Pancreas (tissue), 10 donors: Measurements from ENCODE around the gene GALM. TPM values are rescaled to one million over a fixed set of nuclear protein-coding genes. Genes with fewer than 3 reads are reported as not detected.
"Not testable (repeated sequence)": the region's sequence is repeated elsewhere in the genome, so short reads cannot be mapped to it uniquely, and the experiment has no call there.

Experiments
- ATAC-seq, 4 donors: fragments of 200-7000 bp; cut with Tn5 transposase; one replicate each; pipeline versions ENCODE4 v1.8.0 to v1.9.1; 2020; ENCODE audit warnings: mild to moderate bottlenecking in 4 of 4, moderate library complexity in 4 of 4
- DNase-seq, 6 donors: peaks; one replicate each; pipeline ENCODE4 v3.0.0-alpha.2; 2020
- FAIRE-seq: peaks from 2 replicates; lab custom pipeline; 2012; peaks lifted over from hg19 to GRCh38; lab: Jason Lieb, UNC
- H3K27ac ChIP-seq, 4 donors: fragments of 200-600 bp; sonication (generic); 1 replicate in 3 of 4; 2 replicates in 1 of 4; pipeline versions ENCODE4 v1.5.0 to v1.8.0; 2020
- H3K27me3 ChIP-seq, 4 donors: fragments of 200-600 bp; one replicate each; pipeline ENCODE4 v1.8.0; 2021
- H3K36me3 ChIP-seq, 3 donors: fragments of 200-600 bp; sonication (generic) in 1 of 3; one replicate each; pipeline versions ENCODE4 v1.5.0 to v1.8.0; 2020 to 2021
- H3K4me1 ChIP-seq, 3 donors: fragments of 200-600 bp; one replicate each; pipeline ENCODE4 v1.8.0; 2021
- H3K4me3 ChIP-seq, 4 donors: fragments of 200-600 bp; sonication (generic) in 2 of 4; one replicate each; pipeline versions ENCODE4 v1.5.0 to v1.8.0; 2020 to 2021
- H3K9me3 ChIP-seq, 4 donors: fragments of 200-600 bp; one replicate each; pipeline ENCODE4 v1.8.0; 2021
- CTCF ChIP-seq, 4 donors: fragments of 200-600 bp; sonication (generic) in 3 of 4; IDR thresholded peaks; one replicate each; pipeline versions ENCODE4 v1.5.0 to v1.8.0; 2021; ENCODE audit warnings: antibody characterized with exemption in 4 of 4
- WGBS, 2 donors: extraction: QIAGEN DNeasy Blood & Tissue Kit; methylation state at CpG; one replicate each; pipeline ENCODE4 v1.1.7; 2013; 5-methylcytosine and 5-hydroxymethylcytosine counted together
- intact Hi-C, 3 donors: fragments of 100-400 bp; cut with DNase I; formaldehyde crosslinking; loops; one replicate each; pipeline versions ENCODE4 v1.11.1 to v1.14.2; 2022
- polyA plus RNA-seq, 2 donors: library from polyadenylated mRNA; stranded (reverse); fragments of 200-250 nt; gene quantifications; one replicate each; pipeline ENCODE4 v1.2.3, GENCODE V29; 2013
- total RNA-seq, 6 donors: library from RNA; stranded (reverse); fragmentation: NEBNext Ultra II Directional in 4 of 6; extraction: Animal tissue kit (Norgen Biotek cat#: 25700) in 4 of 6; gene quantifications; one replicate each; pipeline versions ENCODE4 v1.2.1 to v1.2.4, GENCODE V29; 2021 to 2023
- donor health status: healthy with polysubstance abuse.
- donor health status: DM: no; HTN: no; CAD: no; lungs with moderate emphysema.
- donor health status: DM: no; HTN: no; CAD: no.
- donor health status: control.
- donor health status: control.
- donor health status: Bipolar disorder and iron deficiency.
- donor health status: DM: yes; HTN: yes; CAD: no.
- donor health status: DM: no; HTN: no; CAD: no.
- donor health status: DM: no; HTN: no; CAD: no.
- donor health status: DM: yes; HTN: yes; CAD: no.

The GALM gene
- total and polyA plus RNA-seq, 8 donors, result 5.4 to 10.9 (median 7.4) TPM

GRCh38 chr2:38636069-38636468 is 29.8 kb upstream of the GALM start:
- H3K9me3 ChIP-seq, result no peaks in the 10 kb centered on the region
- no peaks in the 10 kb centered on the region for H3K27me3 ChIP-seq
- intact Hi-C loops, result no loop called here
- no peak for ATAC-seq
- H3K27ac ChIP-seq, result no peak overlapping the region
- H3K4me3 ChIP-seq, result no peak overlapping the region
- no peak for TF ChIP-seq CTCF (IDR thresholded peaks at IDR 0.05)
- WGBS, 2 donors, result 76 to 79% methylated on average over 4 of the region's 4 CpGs
- DNase-seq, result no peak
- no peaks in the 10 kb centered on the region for H3K4me1 ChIP-seq
- no peak for FAIRE-seq
- H3K36me3 ChIP-seq, result no peaks in the 10 kb centered on the region

GRCh38 chr2:38642373-38643017 is 23.4 kb upstream of the GALM start:
- H3K27me3 ChIP-seq, H3K4me3 ChIP-seq, intact Hi-C loops, H3K27ac ChIP-seq, H3K4me1 ChIP-seq, ATAC-seq, FAIRE-seq, H3K36me3 ChIP-seq, DNase-seq, H3K9me3 ChIP-seq: not testable (repeated sequence)
- WGBS, 2 donors, result 87 to 91% methylated on average over 14 of the region's 14 CpGs

- no peak for FAIRE-seq
- 94 to 97% methylated on average over 31 to 45 of the region's 45 CpGs for WGBS, 2 donors
- intact Hi-C loops, result no loop called here
- Histone ChIP-seq H3K4me3 (no peak overlapping the region), H3K36me3 (no peaks in the 10 kb centered on the region), H3K9me3 (no peaks in the 10 kb centered on the region), H3K27ac (no peak overlapping the region), H3K4me1 (no peaks in the 10 kb centered on the region), H3K27me3 (no peaks in the 10 kb centered on the region)
- DNase-seq, result peak in 1 of 6 donors; percentile 58
- TF ChIP-seq CTCF (IDR thresholded peaks at IDR 0.05), result no peak
- ATAC-seq, result no peak
Measured at GRCh38 chr2:38643021-38643671, 22.8 kb upstream of the GALM start.

GRCh38 chr2:38643683-38644511 is 22.0 kb upstream of the GALM start:
- 85 to 93% methylated on average over 16 of the region's 16 CpGs for WGBS, 2 donors
- intact Hi-C loops, H3K36me3 ChIP-seq, H3K4me3 ChIP-seq, H3K27me3 ChIP-seq, H3K4me1 ChIP-seq, H3K27ac ChIP-seq, ATAC-seq, FAIRE-seq, DNase-seq, H3K9me3 ChIP-seq: not testable (repeated sequence)

- no peaks in the 10 kb centered on the region for H3K36me3 ChIP-seq
- no peak for TF ChIP-seq CTCF (IDR thresholded peaks at IDR 0.05)
- FAIRE-seq (no peak), ATAC-seq (no peak), DNase-seq (no peak)
- H3K4me1 ChIP-seq, result peaks cover 0 to 2% (median 0%) of the 10 kb centered on the region in 3 donors
- H3K4me3 ChIP-seq, result no peak overlapping the region
- H3K27ac ChIP-seq, result no peak overlapping the region
- WGBS, 2 donors, result 87 to 88% methylated on average over 7 of the region's 7 CpGs
- no peaks in the 10 kb centered on the region for H3K9me3 ChIP-seq
- intact Hi-C loops, result no loop called here
- H3K27me3 ChIP-seq, result no peaks in the 10 kb centered on the region
Measured at GRCh38 chr2:38648107-38648761, 17.7 kb upstream of the GALM start.
